Germinal center (tissue), 1 donor: ENCODE data around the gene KIF14.

Source experiments
- DNase-seq: peaks from one replicate; pipeline ENCODE4 v3.0.0; 2012; ENCODE audit warnings: mixed read lengths, low spot score

The KIF14 gene

DNA sequence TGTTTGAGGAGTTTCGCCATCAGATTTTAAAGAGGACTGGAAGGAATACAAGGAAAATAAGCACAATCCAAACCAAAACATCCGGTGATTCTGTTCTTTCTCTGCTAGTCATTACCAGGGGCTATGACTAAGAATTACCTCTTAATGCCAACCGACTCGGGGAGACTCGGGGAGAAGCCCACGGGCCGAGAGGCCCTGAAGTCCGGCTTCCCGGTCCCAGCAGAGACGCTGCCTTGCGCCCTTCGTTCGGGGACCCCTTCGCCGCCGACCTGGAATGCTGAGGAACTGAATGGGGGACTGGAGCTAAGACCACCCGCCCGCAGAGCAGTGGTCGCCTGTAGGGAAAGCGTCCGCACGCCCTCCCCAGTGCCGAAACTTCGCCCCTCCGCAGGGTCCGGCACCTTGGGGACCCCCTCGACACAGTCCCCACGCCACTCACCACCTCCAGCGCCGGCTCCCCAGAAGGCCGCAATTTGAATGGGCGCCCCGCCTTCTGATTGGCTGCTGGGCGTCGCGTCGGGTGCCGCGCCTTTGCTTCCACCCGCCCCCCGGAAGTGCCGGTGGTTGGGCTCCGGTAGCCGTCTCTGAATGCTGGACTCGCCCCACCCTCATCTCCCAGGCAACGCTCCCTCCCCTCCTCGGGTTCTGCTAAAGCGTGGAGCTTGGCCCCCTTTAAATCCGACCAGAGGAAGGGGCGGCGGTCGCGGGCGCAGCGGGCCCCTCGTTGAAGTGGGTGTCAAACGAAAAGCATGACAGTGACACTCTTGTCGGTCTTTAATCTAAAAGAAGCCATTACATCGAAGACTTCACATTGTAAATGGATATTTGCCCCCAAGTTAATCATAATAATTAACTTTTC, at the start of gene KIF14:
Gene KIF14, minus strand, starts transcription at position 479 of the 859 bp plus-strand sequence. CDS start 2,028 bp downstream, outside the sequence.
- DNase-seq, result peak; percentile 97

DNA sequence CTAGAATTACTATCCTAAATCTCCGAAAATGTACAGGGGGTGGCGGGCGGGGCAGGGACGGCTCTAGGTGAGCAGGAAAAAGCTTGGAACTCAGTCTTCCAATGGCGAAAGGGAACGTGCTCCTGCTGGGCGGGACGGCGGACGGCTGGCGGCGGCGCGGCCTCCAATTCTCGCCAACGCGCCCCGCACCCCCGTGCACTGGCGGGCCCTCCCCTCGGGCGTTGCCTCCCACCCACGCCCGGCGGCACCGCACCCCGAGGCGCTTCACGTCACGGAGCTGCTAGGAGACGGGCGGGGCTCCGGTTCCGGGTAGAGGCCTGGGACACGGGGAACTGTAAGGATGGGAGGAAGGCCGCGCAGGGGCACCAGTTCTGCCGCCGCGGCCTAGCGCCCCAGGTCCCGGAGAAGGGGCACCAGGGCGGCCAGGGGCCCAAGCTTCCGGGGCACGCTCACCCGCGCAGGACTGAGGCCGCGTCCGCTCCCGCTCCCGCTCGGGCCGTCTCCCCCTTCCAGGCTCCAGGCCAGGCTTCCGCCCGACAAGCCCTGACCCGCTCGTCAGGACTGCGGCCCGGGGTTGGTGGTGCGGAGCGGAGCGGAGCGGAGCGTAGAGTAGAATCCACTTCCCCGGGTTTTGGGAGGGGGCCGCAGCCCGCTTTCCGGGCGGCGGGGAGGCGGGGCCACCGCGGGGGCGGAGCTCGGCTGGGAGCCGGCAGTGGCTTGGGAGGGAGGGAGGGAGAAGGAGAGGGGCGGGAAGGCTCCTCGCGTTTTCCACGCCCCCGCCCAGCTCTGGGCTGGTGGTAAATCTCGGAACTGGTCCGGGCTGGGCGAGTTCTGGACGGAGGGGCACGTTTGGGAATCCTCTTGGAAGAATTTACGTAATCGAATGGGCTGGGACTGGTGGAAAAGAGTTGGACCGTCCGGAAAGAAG, 49.0 kb upstream of the KIF14 start, which contains the start of gene DDX59:
Gene DDX59, minus strand, starts transcription at position 594 of the 928 bp plus-strand sequence. CDS start 3,167 bp downstream, outside the sequence.
- DNase-seq, result peak; percentile 96

DNA sequence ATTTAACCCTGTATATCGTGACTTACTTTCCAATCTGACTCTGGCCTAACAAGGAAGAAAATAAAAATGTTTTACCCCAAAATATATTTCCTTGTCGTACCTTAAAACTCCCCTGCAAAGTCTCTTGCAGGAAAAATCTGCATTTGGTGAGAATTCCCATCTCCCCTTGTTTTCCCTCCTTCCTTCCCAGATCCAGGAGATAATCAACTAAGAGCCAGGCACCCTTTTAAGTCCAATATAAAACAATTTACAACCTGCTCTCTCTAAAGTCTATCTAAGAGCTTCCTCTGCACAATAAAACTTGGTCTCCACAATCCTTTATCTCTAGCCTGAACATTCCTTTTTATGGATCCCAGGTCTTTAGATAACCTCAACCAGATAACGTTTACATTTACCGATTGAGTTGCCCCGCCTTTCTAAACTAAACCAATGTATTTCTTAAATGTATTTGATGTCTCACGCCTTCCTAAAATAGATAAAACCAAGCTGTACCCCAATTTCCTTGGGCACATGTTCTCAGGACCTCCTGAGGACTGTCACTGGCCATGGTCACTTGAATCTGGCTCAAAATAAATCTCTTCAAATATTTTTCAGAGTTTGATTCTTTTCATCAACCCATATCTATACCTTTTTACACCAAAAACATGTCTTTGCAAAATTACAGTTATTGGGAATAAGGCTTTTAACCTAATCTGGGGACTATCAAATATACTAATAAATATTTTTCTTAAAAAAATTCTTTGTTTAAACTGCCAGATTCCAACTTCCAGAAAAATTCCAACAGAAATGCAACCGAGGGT, 48.2 kb upstream of the KIF14 start:
- DNase-seq, result no peak

GRCh38 chr1:200666309-200666708, 45.8 kb upstream of the KIF14 start:
- DNase-seq, result no peak

GRCh38 chr1:200665861-200666260, 45.3 kb upstream of the KIF14 start:
- no peak for DNase-seq

- no peak for DNase-seq
Measured at GRCh38 chr1:200660719-200661118, 40.2 kb upstream of the KIF14 start.

DNA sequence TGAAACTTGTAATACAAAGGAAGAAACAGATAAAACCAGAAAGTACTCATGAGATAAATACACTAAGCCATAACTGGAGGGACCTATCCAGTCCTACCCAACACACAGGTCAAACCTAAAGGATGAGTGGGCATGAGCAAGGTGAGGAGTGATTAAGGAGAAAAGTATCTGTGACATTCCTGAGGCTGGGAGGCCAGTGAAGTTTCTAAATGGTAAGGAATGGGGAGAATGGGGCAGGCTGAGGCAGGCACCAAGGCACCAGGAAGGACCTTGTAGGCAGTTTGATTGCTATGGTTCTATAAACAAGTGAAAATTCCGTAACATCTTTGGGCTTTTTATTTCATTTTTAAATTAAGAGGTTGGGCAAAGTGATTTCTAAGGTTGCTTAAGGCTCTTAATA, 38.7 kb upstream of the KIF14 start:
- no peak for DNase-seq

GRCh38 chr1:200658037-200658818, 37.7 kb upstream of the KIF14 start:
- DNase-seq, result no peak

GRCh38 chr1:200654660-200655059, 34.1 kb upstream of the KIF14 start:
- DNase-seq, result no peak

- DNase-seq, result no peak
Measured at GRCh38 chr1:200653022-200653462, 32.5 kb upstream of the KIF14 start.

- DNase-seq, result no peak
Measured at GRCh38 chr1:200652378-200652777, 31.8 kb upstream of the KIF14 start.

DNA sequence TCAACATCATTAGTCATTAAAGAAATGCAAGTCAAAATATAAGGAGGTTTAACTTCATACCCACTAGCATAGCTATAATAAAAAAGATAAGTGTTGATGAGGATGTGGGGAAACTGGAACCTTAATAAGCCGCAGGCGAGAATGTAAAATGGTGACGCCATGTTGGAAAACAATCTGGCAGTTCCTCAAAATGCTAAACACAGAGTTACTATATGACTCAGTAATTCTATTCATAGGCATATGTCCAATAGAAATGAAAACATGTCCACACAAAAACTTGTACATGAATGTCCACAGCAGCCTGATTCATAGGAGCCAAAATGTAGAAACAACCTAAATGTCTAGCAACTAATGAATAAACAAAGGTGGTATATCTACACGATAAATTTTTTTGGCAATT, 26.0 kb upstream of the KIF14 start:
- no peak for DNase-seq

DNA sequence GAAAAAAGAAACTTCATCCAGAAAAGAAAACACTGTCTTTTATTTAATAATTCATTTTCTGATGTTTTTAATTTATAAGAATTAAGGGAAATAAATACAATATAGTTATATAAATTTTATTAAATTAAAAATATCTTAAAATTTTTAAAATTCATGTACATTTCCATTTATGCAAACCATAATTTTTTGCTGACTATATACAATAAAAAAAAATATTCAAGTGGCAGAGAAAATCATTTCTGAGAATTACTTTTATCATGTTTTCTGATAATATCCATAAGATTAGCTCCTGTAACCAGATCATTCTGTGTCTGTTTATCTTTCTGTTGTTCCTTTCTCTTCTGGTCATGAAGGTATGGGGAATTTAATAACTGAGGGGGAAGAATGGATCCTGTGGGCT, 23.5 kb upstream of the KIF14 start:
- DNase-seq, result no peak

DNA sequence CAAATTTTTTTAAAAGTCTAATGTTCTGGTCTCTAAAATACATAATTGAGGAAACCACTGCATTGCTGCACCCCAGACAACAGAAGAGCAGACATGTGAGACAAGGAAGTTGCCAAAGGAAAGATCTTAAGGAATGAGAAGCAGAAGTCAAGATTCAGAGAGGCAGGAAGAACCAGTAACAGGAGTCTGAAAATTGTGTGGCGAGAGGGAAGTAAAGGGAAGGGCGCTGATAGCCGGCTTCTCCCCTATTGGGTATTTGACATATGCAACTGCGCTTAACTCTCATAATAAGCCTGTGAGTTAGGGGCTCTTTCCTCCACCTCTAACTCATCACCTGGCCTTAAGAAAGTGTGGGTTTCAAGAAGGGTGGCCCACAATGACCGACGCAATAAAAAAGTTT, 21.9 kb upstream of the KIF14 start:
- no peak for DNase-seq

DNA sequence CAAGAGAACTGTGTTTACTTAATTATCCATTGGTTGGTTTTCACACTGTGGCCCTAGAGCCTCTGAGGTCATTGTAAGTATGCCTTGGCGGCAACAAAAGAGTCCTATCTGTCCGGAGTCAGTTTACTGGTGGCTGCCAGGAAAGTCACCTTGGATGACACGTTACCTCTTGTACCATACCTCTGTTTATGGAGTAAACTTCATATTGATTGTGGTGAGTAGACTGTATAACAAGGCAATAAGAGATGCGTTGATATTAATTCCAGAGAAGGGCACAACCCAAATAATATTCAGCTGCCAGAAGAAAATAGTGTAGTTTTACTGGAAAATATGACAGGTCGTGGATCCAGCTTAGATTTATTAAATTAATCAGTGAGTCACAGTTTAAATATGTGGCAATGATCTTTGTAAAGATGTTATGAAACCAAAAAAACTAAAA, 20.4 kb upstream of the KIF14 start:
- DNase-seq, result no peak

- DNase-seq, result no peak
Measured at GRCh38 chr1:200640373-200640962, 19.9 kb upstream of the KIF14 start.

GRCh38 chr1:200638073-200638472, 17.5 kb upstream of the KIF14 start:
- DNase-seq, result no peak

DNA sequence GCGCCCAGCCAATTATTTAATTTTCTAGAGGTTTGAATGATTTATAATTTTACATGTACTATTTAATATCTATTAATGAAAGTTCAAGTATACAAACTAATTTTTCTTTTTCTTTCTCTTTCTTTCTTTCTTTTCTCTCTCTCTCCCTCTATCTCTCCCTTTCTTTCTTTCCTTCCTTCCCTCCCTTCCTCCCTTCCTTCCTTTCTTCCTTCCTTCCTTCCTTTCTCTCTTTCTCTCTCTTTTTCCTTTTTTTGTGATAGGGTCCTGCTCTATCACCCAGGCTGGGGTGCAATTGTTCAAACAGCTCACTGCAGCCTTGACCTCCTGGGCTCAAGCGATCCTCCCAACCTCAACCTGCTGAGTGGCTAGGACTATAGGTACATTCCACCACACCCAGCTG, 16.1 kb upstream of the KIF14 start:
- no peak for DNase-seq

GRCh38 chr1:200634261-200635122, 13.9 kb upstream of the KIF14 start:
- DNase-seq, result no peak

- no peak for DNase-seq
Measured at GRCh38 chr1:200631375-200631774, 10.8 kb upstream of the KIF14 start.
